Fibroblast of lung (primary cell): ENCODE results near the gene NXN. TPM values are rescaled to one million over a fixed set of nuclear protein-coding genes. Genes with fewer than 3 reads are reported as not detected.

Experiments
- DNase-seq, 2 donors: peaks; one replicate each; pipeline versions ENCODE4 v3.0.0 to v3.0.0-alpha.2; 2010; ENCODE audit warnings: low read depth in 2 of 2
- H2AFZ ChIP-seq: 2 replicates; pipeline ENCODE4 v1.5.1; 2012; ENCODE audit warnings: low read length, control low read depth, inconsistent platforms
- H3K27ac ChIP-seq: 2 replicates; pipeline ENCODE4 v1.5.1; 2011; ENCODE audit warnings: low read length, control low read depth; ENCODE audit not compliant: insufficient read depth
- H3K27me3 ChIP-seq: 2 replicates; pipeline ENCODE4 v1.5.1; 2011; ENCODE audit warnings: mild to moderate bottlenecking, low read length; ENCODE audit not compliant: control insufficient read depth, insufficient read depth
- H3K36me3 ChIP-seq: 2 replicates; pipeline ENCODE4 v1.5.1; 2011; ENCODE audit warnings: low read length; ENCODE audit not compliant: control insufficient read depth, insufficient read depth
- H3K4me1 ChIP-seq: 2 replicates; pipeline ENCODE4 v1.5.1; 2011; ENCODE audit warnings: low read length; ENCODE audit not compliant: control insufficient read depth, insufficient read depth; ENCODE audit errors: extremely low read depth
- H3K4me2 ChIP-seq: 2 replicates; pipeline ENCODE4 v1.5.1; 2011; ENCODE audit warnings: low read length, control low read depth; ENCODE audit not compliant: insufficient read depth; ENCODE audit errors: extremely low read depth
- H3K4me3 ChIP-seq, 4 experiments: fragments of 200-600 bp in 1 of 4; sonication (generic) in 1 of 4; replicated peaks in 1 of 4; 2 replicates each; pipeline ENCODE4 v1.5.1; 2011 to 2016; ENCODE audit warnings: low read length in 4 of 4, low read depth in 3 of 4, mild to moderate bottlenecking in 3 of 4, control low read depth in 2 of 4, inconsistent platforms in 1 of 4, mixed read lengths in 1 of 4; ENCODE audit not compliant: insufficient read depth in 1 of 4; ENCODE audit errors: control extremely low read depth in 1 of 4
- H3K79me2 ChIP-seq: 2 replicates; pipeline ENCODE4 v1.5.1; 2012; ENCODE audit warnings: mild to moderate bottlenecking, low read length, inconsistent platforms; ENCODE audit not compliant: control insufficient read depth, insufficient read depth
- H3K9ac ChIP-seq: 2 replicates; pipeline ENCODE4 v1.5.1; 2011; ENCODE audit warnings: mild to moderate bottlenecking, low read length, control low read depth; ENCODE audit not compliant: insufficient read depth
- H3K9me3 ChIP-seq: 2 replicates; pipeline ENCODE4 v1.5.1; 2012; ENCODE audit warnings: low read depth, low read length; ENCODE audit not compliant: control insufficient read depth, insufficient read depth
- H4K20me1 ChIP-seq: 2 replicates; pipeline ENCODE4 v1.5.1; 2011; ENCODE audit warnings: low read length; ENCODE audit not compliant: control insufficient read depth, insufficient read depth; ENCODE audit errors: extremely low read depth
- EZH2 ChIP-seq: IDR thresholded peaks from 2 replicates; pipeline ENCODE4 v1.5.1; 2012; ENCODE audit warnings: low read length, control low read depth, mild to moderate bottlenecking; ENCODE audit errors: missing control alignments
- polyA plus RNA-seq, 2 donors: library from polyadenylated mRNA; depleted of rRNA in 1 of 2; stranded (reverse) in 1 of 2; unstranded in 1 of 2; fragments of >200 nt; gene quantifications; 2 replicates each; pipeline ENCODE4 v1.2.1, GENCODE V29; 2011 to 2012; ENCODE audit warnings: missing spikeins in 1 of 2
- total RNA-seq: library from RNA; depleted of rRNA; stranded (reverse); fragments of >200 nt; gene quantifications from 2 replicates; pipeline ENCODE4 v1.2.1, GENCODE V29; 2014
- TF ChIP-seq, protein P1 (sequence below), 2 donors: IDR thresholded peaks in 1 of 2; conservative IDR thresholded peaks in 1 of 2; 1 replicate in 1 of 2; 2 replicates in 1 of 2; pipeline ENCODE4 v1.5.1; 2011 to 2012; ENCODE audit warnings: low read length in 2 of 2, control low read depth in 1 of 2, inconsistent platforms in 1 of 2, low read depth in 1 of 2, mild to moderate bottlenecking in 1 of 2

The NXN gene
- total and polyA plus RNA-seq, 2 donors (not counting 1 experiment from before 2014, with no cell fraction given): 38.5 to 53.8 TPM

DNA sequence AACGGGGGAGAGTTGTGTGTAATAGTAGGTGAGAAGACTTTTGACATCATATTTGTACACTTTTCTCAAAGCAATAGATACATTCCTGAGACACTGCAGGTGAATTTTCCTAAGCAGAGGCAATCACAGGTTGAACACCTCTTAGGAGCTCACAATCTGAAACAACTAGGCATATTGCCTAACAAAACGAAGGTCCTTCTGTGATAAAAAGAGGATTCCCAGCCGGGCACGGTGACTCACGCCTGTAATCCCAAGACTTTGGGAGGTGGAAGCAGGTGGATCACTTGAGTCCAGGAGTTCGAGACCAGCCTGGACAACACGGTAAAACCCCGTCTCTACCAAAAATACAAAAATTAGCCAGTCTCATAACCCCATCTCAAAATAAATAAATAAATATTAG lies 17.4 kb downstream of the NXN start:
- Histone ChIP-seq H3K4me2 (no peak overlapping the region), H3K79me2 (peaks cover 11% of the 10 kb centered on the region), H3K4me3 (no peak overlapping the region), H3K36me3 (peaks cover 2% of the 10 kb centered on the region), H4K20me1 (no peaks in the 10 kb centered on the region), H3K4me1 (peaks cover 2% of the 10 kb centered on the region), H2AFZ (no peak overlapping the region), H3K9ac (no peak overlapping the region), H3K27me3 (no peaks in the 10 kb centered on the region), H3K27ac (no peak overlapping the region), H3K9me3 (no peaks in the 10 kb centered on the region)
- no peak for DNase-seq
- TF ChIP-seq, protein P1, sequence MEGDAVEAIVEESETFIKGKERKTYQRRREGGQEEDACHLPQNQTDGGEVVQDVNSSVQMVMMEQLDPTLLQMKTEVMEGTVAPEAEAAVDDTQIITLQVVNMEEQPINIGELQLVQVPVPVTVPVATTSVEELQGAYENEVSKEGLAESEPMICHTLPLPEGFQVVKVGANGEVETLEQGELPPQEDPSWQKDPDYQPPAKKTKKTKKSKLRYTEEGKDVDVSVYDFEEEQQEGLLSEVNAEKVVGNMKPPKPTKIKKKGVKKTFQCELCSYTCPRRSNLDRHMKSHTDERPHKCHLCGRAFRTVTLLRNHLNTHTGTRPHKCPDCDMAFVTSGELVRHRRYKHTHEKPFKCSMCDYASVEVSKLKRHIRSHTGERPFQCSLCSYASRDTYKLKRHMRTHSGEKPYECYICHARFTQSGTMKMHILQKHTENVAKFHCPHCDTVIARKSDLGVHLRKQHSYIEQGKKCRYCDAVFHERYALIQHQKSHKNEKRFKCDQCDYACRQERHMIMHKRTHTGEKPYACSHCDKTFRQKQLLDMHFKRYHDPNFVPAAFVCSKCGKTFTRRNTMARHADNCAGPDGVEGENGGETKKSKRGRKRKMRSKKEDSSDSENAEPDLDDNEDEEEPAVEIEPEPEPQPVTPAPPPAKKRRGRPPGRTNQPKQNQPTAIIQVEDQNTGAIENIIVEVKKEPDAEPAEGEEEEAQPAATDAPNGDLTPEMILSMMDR (conservative IDR thresholded peaks at IDR 0.05 in 1 of 2, IDR thresholded peaks at IDR 0.05 in 1 of 2; ENCODE audit: low read depth in 1 of 2, low read length in 2 of 2): no peak
- no peak for TF ChIP-seq EZH2

DNA sequence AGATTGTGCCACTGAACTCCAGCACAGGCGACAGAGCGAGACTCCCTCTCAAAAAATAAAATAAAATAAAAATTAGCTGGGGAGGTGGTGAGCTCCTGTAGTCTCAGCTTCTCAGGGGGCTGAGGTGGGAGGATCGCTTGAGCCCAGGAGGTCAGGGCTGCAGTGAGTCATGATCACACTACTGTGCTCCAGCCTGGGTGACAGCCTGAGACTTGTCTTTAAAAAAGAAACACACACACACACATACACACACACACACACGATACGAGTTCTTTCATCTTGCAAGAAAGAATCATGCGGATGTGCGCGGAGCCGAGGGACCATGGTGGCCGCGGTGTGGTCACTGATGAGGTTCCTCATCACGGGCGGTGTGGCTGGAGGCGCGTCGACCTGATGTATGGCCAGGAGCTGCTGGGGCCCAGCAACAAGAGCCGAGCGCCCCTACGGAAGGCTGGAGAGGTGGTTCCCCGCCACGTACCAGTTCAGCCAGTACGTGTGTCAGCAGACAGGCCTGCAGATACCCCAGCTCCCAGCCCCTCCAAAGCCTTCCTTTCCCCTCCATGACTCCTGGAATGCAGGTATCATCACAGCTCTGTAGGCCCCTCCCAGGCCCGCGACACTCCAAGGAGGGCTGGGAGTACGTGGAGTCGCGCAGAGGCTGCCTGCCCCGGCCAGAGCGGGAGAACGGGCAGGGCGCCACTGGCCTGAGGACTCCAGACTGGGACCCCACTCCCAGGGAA lies 20.7 kb downstream of the NXN start:
- H3K27ac ChIP-seq: no peak overlapping the region
- no peak overlapping the region for H3K4me3 ChIP-seq
- H4K20me1 ChIP-seq: no peaks in the 10 kb centered on the region
- H3K36me3 ChIP-seq: peaks cover 2% of the 10 kb centered on the region
- H3K27me3 ChIP-seq: no peaks in the 10 kb centered on the region
- no peak overlapping the region for H3K4me2 ChIP-seq
- H3K9me3 ChIP-seq: no peaks in the 10 kb centered on the region
- no peak overlapping the region for H2AFZ ChIP-seq
- peak in 1 of 2 donors; percentile 37 for DNase-seq
- no peak for TF ChIP-seq EZH2
- TF ChIP-seq, protein P1 (conservative IDR thresholded peaks at IDR 0.05 in 1 of 2, IDR thresholded peaks at IDR 0.05 in 1 of 2; ENCODE audit: low read depth in 1 of 2, low read length in 2 of 2): no peak
- H3K79me2 ChIP-seq: peaks cover 5% of the 10 kb centered on the region
- no peak overlapping the region for H3K9ac ChIP-seq
- H3K4me1 ChIP-seq: peaks cover 7% of the 10 kb centered on the region

DNA sequence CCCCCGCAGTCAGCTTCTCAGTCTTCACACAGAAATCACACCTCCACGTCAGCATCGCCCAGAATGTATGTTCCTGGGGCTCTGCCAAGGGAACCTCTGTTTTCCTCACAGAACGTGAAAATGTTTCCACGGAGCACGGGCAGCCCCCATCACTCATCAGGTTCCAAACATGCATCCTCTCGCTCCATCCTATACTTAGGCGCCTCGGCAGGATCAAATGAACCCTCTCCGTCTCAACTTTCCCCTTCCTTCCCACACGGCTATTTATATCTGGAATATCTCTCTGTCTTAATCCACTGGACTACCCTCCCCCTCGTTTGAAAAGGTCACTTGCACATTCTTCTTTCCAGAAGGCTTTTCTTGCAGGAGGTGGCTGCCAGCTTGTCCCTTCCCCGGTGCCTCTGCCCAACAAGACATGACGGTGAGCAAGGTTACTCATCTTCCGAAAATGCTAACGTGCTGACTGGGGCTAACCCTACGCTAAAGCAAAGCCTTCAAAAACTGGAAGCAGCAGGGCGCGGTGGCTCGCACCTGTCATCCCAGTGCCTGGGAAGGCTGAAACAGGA lies 21.6 kb downstream of the NXN start:
- H4K20me1 ChIP-seq: no peaks in the 10 kb centered on the region
- no peak overlapping the region for H3K27ac ChIP-seq
- no peaks in the 10 kb centered on the region for H3K27me3 ChIP-seq
- DNase-seq: peak in 1 of 2 donors; percentile 30
- H3K4me3 ChIP-seq: no peak overlapping the region
- no peak overlapping the region for H2AFZ ChIP-seq
- TF ChIP-seq EZH2: no peak
- TF ChIP-seq, protein P1 (conservative IDR thresholded peaks at IDR 0.05 in 1 of 2, IDR thresholded peaks at IDR 0.05 in 1 of 2; ENCODE audit: low read depth in 1 of 2, low read length in 2 of 2): no peak
- no peak overlapping the region for H3K9ac ChIP-seq
- peaks cover 5% of the 10 kb centered on the region for H3K79me2 ChIP-seq
- peaks cover 2% of the 10 kb centered on the region for H3K36me3 ChIP-seq
- H3K9me3 ChIP-seq: no peaks in the 10 kb centered on the region
- H3K4me1 ChIP-seq: peaks cover 7% of the 10 kb centered on the region
- H3K4me2 ChIP-seq: no peak overlapping the region
